HCT116 (cell line): ENCODE results near the gene PRM1. TPM values are rescaled to one million over a fixed set of nuclear protein-coding genes. Genes with fewer than 3 reads are reported as not detected.
A peak's percentile ranks its signal among the peaks of the same experiment; 100 is the strongest.

Source experiments
- ATAC-seq: fragments of 200-7000 bp; cut with Tn5 transposase; 2 replicates; pipeline ENCODE4 v1.9.1; 2020; ENCODE audit warnings: mild to moderate bottlenecking, moderate library complexity
- BruUV-seq: library from RNA; stranded (reverse); fragments of 400-500 nt; replicated peaks from 2 replicates; lab custom pipeline; 2021; lab: Mats Ljungman, UMichigan
- CTCF ChIA-PET: fragments of 300-600 bp; sonication (Branson Sonifier 250); formaldehyde crosslinking; loops from one replicate; lab custom pipeline; 2021; ENCODE audit warnings: antibody characterized with exemption; lab: Charles Lee
- POLR2A ChIA-PET: fragments of 300-600, 350-600 bp; sonication (Branson Sonifier 250); formaldehyde crosslinking; loops from one replicate; lab custom pipeline; 2021; ENCODE audit warnings: antibody characterized with exemption; lab: Charles Lee
- RAD21 ChIA-PET, 2 experiments: fragments of 300-600 bp; sonication (Branson Sonifier 250); formaldehyde crosslinking; loops; one replicate each; lab custom pipeline; 2023; ENCODE audit warnings: low total read pairs in 2 of 2; ENCODE audit not compliant: uncharacterized antibody in 2 of 2, unreplicated experiment in 2 of 2, low non-redundant PET in 1 of 2; lab: Charles Lee
- DNase-seq: peaks from one replicate; pipeline ENCODE4 v3.0.0-alpha.2; 2010; ENCODE audit warnings: low read depth, low spot score
- H2AFZ ChIP-seq: fragments of 200-600 bp; shearing (Covaris generic), sonication (generic); 2 replicates; pipeline ENCODE4 v1.6.1; 2017; ENCODE audit warnings: low read depth, mixed run types, mixed read lengths, antibody characterized with exemption, low read length; ENCODE audit not compliant: poor library complexity, severe bottlenecking
- H3K27ac ChIP-seq: 2 replicates; pipeline ENCODE4 v1.5.1; 2012; ENCODE audit warnings: low read depth, low read length
- H3K27me3 ChIP-seq: fragments of 200-600 bp; sonication (generic); 2 replicates; pipeline ENCODE4 v1.6.1; 2016; ENCODE audit warnings: mixed run types, low read length, mixed read lengths; ENCODE audit not compliant: insufficient read depth
- H3K36me3 ChIP-seq, 2 experiments: fragments of 200-500 bp in 1 of 2; fragments of 200-600 bp in 1 of 2; sonication (Bioruptor generic) in 1 of 2; sonication (generic) in 1 of 2; 2 replicates each; pipeline versions ENCODE4 v1.5.1 to v1.6.1; 2014 to 2016; ENCODE audit warnings: low read length in 2 of 2, inconsistent platforms in 1 of 2, mixed read lengths in 1 of 2, mixed run types in 1 of 2; ENCODE audit not compliant: insufficient read depth in 2 of 2, control insufficient read depth in 1 of 2
- H3K4me1 ChIP-seq, 2 experiments: fragments of 200-600 bp in 1 of 2; sonication (generic) in 1 of 2; 2 replicates each; pipeline versions ENCODE4 v1.5.1 to v1.6.1; 2012 to 2017; ENCODE audit warnings: low read length in 2 of 2, inconsistent platforms in 1 of 2, mild to moderate bottlenecking in 1 of 2, mixed read lengths in 1 of 2, mixed run types in 1 of 2, moderate library complexity in 1 of 2; ENCODE audit not compliant: insufficient read depth in 2 of 2, control insufficient read depth in 1 of 2
- H3K4me2 ChIP-seq: fragments of 200-600 bp; sonication (generic); 2 replicates; pipeline ENCODE4 v1.6.1; 2017; ENCODE audit warnings: mixed run types, low read length, mixed read lengths
- H3K4me3 ChIP-seq, 2 experiments: fragments of 200-600 bp in 1 of 2; sonication (generic) in 1 of 2; replicated peaks in 1 of 2; 2 replicates each; pipeline ENCODE4 v1.5.1; 2011 to 2016; ENCODE audit warnings: low read length in 2 of 2, control low read depth in 1 of 2, low read depth in 1 of 2, mild to moderate bottlenecking in 1 of 2, mixed read lengths in 1 of 2, mixed run types in 1 of 2
- H3K79me2 ChIP-seq: fragments of 200-600 bp; sonication (generic); 2 replicates; pipeline ENCODE4 v1.6.1; 2017; ENCODE audit warnings: mild to moderate bottlenecking, mixed run types, low read length, moderate library complexity, mixed read lengths; ENCODE audit not compliant: insufficient read depth
- H3K9ac ChIP-seq: fragments of 200-600 bp; sonication (generic); 2 replicates; pipeline ENCODE4 v1.6.1; 2016; ENCODE audit warnings: low read length, mixed read lengths
- H3K9me2 ChIP-seq: fragments of 200-600 bp; sonication (generic), shearing (Covaris generic); 2 replicates; pipeline ENCODE4 v1.6.1; 2017; ENCODE audit warnings: mixed run types, mild to moderate bottlenecking, moderate library complexity; ENCODE audit not compliant: insufficient read depth
- H3K9me3 ChIP-seq, 2 experiments: fragments of 200-500 bp in 1 of 2; fragments of 200-600 bp in 1 of 2; sonication (Bioruptor generic) in 1 of 2; sonication (generic) in 1 of 2; 2 replicates each; pipeline ENCODE4 v1.6.1; 2014 to 2017; ENCODE audit warnings: low read length in 2 of 2, mixed read lengths in 2 of 2, inconsistent platforms in 1 of 2, low read depth in 1 of 2, mild to moderate bottlenecking in 1 of 2, mixed run types in 1 of 2, moderate library complexity in 1 of 2; ENCODE audit not compliant: control insufficient read depth in 1 of 2, insufficient read depth in 1 of 2
- H4K20me1 ChIP-seq: fragments of 200-600 bp; sonication (generic), shearing (Covaris generic); 2 replicates; pipeline ENCODE4 v1.6.1; 2017; ENCODE audit warnings: mixed run types, mild to moderate bottlenecking, moderate library complexity; ENCODE audit not compliant: insufficient read depth
- CEBPB ChIP-seq: IDR thresholded peaks from 2 replicates; pipeline ENCODE4 v1.6.1; 2012; ENCODE audit warnings: low read depth
- EZH2phosphoT487 ChIP-seq: fragments of 200-600 bp; IDR thresholded peaks from 2 replicates; pipeline ENCODE4 v1.6.1; 2018; ENCODE audit warnings: antibody characterized with exemption, borderline replicate concordance
- FOSL1 ChIP-seq: IDR thresholded peaks from 2 replicates; pipeline ENCODE4 v1.6.1; 2012; ENCODE audit warnings: low read depth
- RAD21 ChIP-seq: IDR thresholded peaks from 2 replicates; pipeline ENCODE4 v1.6.1; 2012; ENCODE audit warnings: low read depth, mild to moderate bottlenecking
- SIN3A ChIP-seq: IDR thresholded peaks from 2 replicates; pipeline ENCODE4 v1.6.1; 2012; ENCODE audit warnings: low read depth
- ZNF274 ChIP-seq: fragments of 200-500 bp; sonication (Bioruptor generic); IDR thresholded peaks from 2 replicates; pipeline ENCODE4 v1.6.1; 2014; ENCODE audit warnings: mild to moderate bottlenecking, low read depth, low read length, inconsistent platforms
- intact Hi-C: fragments of 100-400 bp; cut with micrococcal nuclease; formaldehyde crosslinking; loops from 2 replicates; pipeline ENCODE4 v1.10.0; 2022
- total RNA-seq: library from RNA; stranded (reverse); gene quantifications from one replicate; pipeline ENCODE4 v1.2.1, GENCODE V29; 2021; ENCODE audit not compliant: unreplicated experiment
- TF ChIP-seq, protein P1 (sequence below): IDR thresholded peaks from 2 replicates; pipeline ENCODE4 v1.6.1; 2011; ENCODE audit warnings: mild to moderate bottlenecking, low read length, moderate library complexity; ENCODE audit not compliant: insufficient replicate concordance; ENCODE audit errors: extremely low read depth

The PRM1 gene
- total RNA-seq, 1 experiment from 2014 or later: not detected

DNA sequence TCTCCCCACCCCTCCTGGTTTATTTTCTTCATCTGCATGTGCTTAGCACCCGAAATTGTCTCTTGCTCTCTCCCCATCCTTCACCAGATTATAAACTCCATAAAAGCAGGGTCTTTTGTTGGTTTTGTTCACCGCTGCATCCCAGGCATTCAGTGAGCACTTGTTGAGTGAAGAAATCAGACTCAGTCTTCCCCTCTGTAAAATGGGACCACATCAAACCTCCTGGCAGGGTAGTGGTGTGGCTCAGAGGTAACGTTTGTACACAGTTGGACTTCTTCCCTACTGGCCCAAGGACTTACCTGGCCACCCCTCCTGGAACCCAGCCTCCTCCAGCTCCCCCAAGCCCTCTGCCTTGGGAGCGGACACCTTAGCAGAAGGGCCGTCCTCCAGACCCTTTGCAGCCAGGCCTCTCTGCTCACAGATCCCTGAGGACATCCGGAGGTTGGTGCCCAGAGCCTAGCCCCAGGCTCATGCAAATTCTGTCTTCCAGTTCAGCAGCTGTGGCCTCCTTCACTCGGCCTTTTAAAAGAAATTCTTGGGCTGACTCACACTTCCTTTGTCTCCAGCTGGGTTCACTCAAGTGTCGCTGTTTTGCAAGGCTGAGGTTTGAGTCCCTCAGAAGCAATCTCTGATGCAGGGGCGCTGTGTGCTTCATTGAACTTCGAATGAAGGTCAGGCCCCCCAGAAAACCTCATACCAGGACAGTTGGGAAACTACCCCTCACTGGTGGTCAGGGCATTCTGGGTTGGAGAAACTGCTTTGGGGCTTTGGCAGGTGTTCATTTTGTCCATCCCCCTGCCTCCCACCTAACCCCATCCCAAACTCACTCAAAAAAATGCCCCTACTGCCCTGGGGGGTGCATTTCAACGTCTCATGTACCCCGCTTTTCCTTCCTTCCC lies 47.3 kb upstream of the PRM1 start (continued):
- TF ChIP-seq EZH2phosphoT487 (no peak), RAD21 (no peak), SIN3A (peak; percentile 53; the same call in 1 of the 2 replicates), FOSL1 (peak; percentile 74), ZNF274 (no peak)

DNA sequence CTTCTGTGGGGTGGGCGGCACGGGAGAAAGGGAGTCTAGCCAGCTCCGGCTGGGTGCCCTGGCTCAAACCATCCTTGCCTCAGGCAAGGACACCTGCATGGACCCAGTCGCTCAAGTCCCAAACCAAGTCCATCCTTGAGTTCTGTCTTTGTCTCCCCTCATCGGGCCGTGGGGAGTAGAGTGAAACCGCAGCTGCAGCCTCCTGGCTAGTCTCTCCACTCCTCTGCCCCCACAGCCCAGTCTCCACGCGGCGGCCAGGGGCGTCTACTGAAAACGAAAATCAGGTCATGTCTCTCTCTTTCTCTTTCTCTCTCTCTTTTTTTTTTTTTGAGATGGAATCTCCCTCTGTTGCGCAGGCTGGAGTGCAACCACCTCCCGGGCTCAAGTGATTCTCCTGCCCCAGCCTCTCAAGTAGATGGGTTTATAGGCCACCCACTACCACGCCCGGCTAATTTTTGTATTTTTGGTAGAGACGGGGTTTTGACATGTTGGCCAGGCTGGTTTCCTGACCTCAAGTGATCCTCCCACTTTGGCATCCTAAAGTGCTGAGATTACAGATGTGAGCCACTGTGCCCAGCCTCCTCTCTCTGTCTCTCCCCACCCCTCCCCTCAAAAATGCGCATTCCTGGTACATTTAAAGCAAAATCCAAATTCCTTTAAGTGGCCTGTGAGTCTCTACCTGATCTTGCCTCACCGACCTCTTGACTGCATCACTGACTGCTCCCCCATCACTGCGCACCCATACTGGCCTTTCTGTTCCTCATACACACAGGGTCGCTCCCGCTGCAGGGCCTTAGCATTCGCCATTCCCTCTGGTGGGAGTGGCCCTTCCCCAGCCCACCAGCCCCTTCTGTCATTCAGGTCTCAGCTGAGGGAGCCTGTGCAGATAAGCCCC lies 46.4 kb upstream of the PRM1 start:
- intact Hi-C loops: no loop called here
- no peak for DNase-seq
- CTCF ChIA-PET: no interaction called here
- H3K79me2 ChIP-seq: no peaks in the 10 kb centered on the region
- no peak overlapping the region for H3K9ac ChIP-seq
- H3K27me3 ChIP-seq: no peaks in the 10 kb centered on the region
- no peak overlapping the region for H3K4me3 ChIP-seq
- TF ChIP-seq, protein P1, sequence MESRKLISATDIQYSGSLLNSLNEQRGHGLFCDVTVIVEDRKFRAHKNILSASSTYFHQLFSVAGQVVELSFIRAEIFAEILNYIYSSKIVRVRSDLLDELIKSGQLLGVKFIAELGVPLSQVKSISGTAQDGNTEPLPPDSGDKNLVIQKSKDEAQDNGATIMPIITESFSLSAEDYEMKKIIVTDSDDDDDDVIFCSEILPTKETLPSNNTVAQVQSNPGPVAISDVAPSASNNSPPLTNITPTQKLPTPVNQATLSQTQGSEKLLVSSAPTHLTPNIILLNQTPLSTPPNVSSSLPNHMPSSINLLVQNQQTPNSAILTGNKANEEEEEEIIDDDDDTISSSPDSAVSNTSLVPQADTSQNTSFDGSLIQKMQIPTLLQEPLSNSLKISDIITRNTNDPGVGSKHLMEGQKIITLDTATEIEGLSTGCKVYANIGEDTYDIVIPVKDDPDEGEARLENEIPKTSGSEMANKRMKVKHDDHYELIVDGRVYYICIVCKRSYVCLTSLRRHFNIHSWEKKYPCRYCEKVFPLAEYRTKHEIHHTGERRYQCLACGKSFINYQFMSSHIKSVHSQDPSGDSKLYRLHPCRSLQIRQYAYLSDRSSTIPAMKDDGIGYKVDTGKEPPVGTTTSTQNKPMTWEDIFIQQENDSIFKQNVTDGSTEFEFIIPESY: no peak
- TF ChIP-seq EZH2phosphoT487 (no peak), CEBPB (no peak), SIN3A (no peak)
- TF ChIP-seq, all 23 proteins: peak for 0
- H2AFZ ChIP-seq: no peak overlapping the region
- ChIA-PET POLR2A (no interaction called here), RAD21 (no interaction called here)
- no TSS peak for BruUV-seq
- H3K4me1 ChIP-seq: peaks cover 19 to 27% of the 10 kb centered on the region in 2 experiments; a peak in 3 of 4 replicates
- H3K9me2 ChIP-seq: no peaks in the 10 kb centered on the region
- H3K9me3 ChIP-seq: no peaks in the 10 kb centered on the region
- peak overlapping the region; percentile 70 for H3K4me2 ChIP-seq
- peak overlapping the region; percentile 16; the same call in 1 of the 2 replicates for H3K27ac ChIP-seq
- H3K36me3 ChIP-seq: no peaks in the 10 kb centered on the region
- ATAC-seq: no peak
- no peaks in the 10 kb centered on the region for H4K20me1 ChIP-seq
